ENCODE data around the gene FAM184B. TPM values are rescaled to one million over a fixed set of nuclear protein-coding genes. Genes with fewer than 3 reads are reported as not detected.
A peak's percentile ranks its signal among the peaks of the same experiment; 100 is the strongest.

Gene FAM184B
- total and polyA plus RNA-seq, 2 of the 4 experiments (the other 2 are of a cell fraction), result 0.07 to 0.18 TPM

DNA sequence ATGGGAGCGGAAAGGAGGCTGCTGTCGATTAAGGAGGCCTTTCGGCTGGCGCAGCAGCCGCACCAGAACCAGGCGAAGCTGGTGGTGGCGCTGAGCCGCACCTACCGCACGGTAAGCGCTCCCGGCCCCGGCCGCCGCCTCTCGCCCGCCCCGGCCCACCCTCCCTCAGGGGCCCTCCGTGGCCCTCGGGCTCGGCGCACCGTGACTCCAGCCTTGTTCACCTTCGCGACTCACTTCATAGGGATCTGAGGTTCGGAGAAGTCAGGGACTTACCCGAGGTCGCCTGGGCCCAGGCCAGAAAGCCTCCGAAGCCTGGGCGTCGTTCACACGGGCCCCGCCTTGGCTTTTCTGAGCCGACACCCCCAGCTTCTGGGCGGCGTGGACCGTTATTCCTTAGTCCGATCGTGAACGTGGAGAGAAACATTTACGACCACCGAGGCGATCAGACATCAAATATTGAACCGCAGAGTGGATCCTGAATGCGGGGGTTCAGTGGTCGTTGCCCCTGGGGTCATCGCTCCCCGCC is 29.7 kb upstream of the FAM184B start:
- H3K14ac ChIP-seq (replicated peaks; ENCODE audit: low read depth, low read length), result peak overlapping the region; percentile 76
- H2BK15ac ChIP-seq (ENCODE audit: low read depth, low read length), result no peak overlapping the region
- peak overlapping the region; percentile 22 for H3K56ac ChIP-seq (ENCODE audit: extremely low read depth, insufficient read depth, low read length)
- peaks cover 23% of the 10 kb centered on the region; the same call in 1 of the 2 replicates for H4K20me1 ChIP-seq (ENCODE audit: insufficient read depth, low read length)
- ChIA-PET POLR2A (ENCODE audit: unreplicated experiment) (no interaction called here), CTCF (interaction anchor here (1.3 kb wide), 1 partner anchor 262 kb away, joined by 3 read pairs; no protein-coding TSS in a partner anchor)
- in situ Hi-C loops (cut with MboI; ENCODE audit: low sequenced_read_pairs), result loop anchor here (10.0 to 25.0 kb wide), 2 partner anchors 224 to 784 kb away; partner anchors contain the start of gene LAP3
- H3K4me2 ChIP-seq (ENCODE audit: low read depth, low read length), result peak overlapping the region; percentile 98
- peak overlapping the region; percentile 76 for H4K91ac ChIP-seq (ENCODE audit: insufficient read depth, low read depth, low read length)
- H3K18ac ChIP-seq (ENCODE audit: low read depth, low read length), result 0 out of 2 replicates have a peak overlapping the region, but pooled peaks have one; percentile 24
- H4K8ac ChIP-seq (ENCODE audit: low read depth in 2 of 2, low read length in 2 of 2), result peak overlapping the region; percentile 49 to 59; a peak in 2 of 4 replicates
- BruUV-seq (replicated peaks), result no TSS peak
- intact Hi-C loops (cut with micrococcal nuclease), result loop anchor here (2.0 to 10.0 kb wide), 3 partner anchors 124 to 212 kb away; no protein-coding TSS in a partner anchor
- H3K4me3 ChIP-seq (ENCODE audit: insufficient read depth, low read depth, low read length), result peak overlapping the region; percentile 63
- peak overlapping the region; percentile 28 for H3K27ac ChIP-seq (ENCODE audit: insufficient read depth, low read length)
- peak overlapping the region; percentile 80 for H3K9ac ChIP-seq (ENCODE audit: low read depth, low read length)
- WGBS, 2 experiments (ENCODE audit: extremely low coverage in 2 of 2, insufficient read length in 1 of 2), result 0% methylated on average over 19 of the region's 48 CpGs; no CpG with 5 or more reads in 1 of the 2 experiments
- peak overlapping the region; percentile 44 for H2AK5ac ChIP-seq (ENCODE audit: low read depth, low read length)
- H3K36me3 ChIP-seq (ENCODE audit: control insufficient read depth, insufficient read depth, low read length), result no peaks in the 10 kb centered on the region
- peak overlapping the region; percentile 94 for H2AFZ ChIP-seq (replicated peaks; ENCODE audit: low read length, poor library complexity)
- peak; percentile 31 for ATAC-seq (ENCODE audit: low read depth)
- peaks cover 2% of the 10 kb centered on the region; the same call in 1 of the 2 replicates for H3K4me1 ChIP-seq (ENCODE audit: control insufficient read depth, insufficient read depth, low read length)
- TF ChIP-seq CEBPB (IDR thresholded peaks at IDR 0.05; ENCODE audit: low read depth, low read length), result no peak
- H2BK20ac ChIP-seq (ENCODE audit: low read depth, low read length), result no peak overlapping the region
- peak overlapping the region; percentile 35 for H2BK5ac ChIP-seq (ENCODE audit: low read depth, low read length, poor library complexity, severe bottlenecking)
- no peak for DNase-seq
- peak overlapping the region; percentile 82 for H3K4ac ChIP-seq (ENCODE audit: low read depth, low read length)
- H4K5ac ChIP-seq (ENCODE audit: low read depth, low read length), result no peak overlapping the region
- H3K9me1 ChIP-seq (ENCODE audit: insufficient read depth, low read length), result no peaks in the 10 kb centered on the region
- no peaks in the 10 kb centered on the region for H3K27me3 ChIP-seq (ENCODE audit: control insufficient read depth, insufficient read depth, low read length)
- peaks cover 2 to 18% of the 10 kb centered on the region in 2 experiments for H3K79me1 ChIP-seq (ENCODE audit: low read depth in 1 of 2, low read length in 2 of 2)
- dilution Hi-C loops (cut with HindIII; ENCODE audit: low sequenced_read_pairs, unreplicated experiment), result no loop called here
- H3K23ac ChIP-seq (ENCODE audit: low read depth, low read length), result peak overlapping the region; percentile 92
- 0 out of 2 replicates have a peak overlapping the region, but pooled peaks have one; percentile 33 for H2BK120ac ChIP-seq (ENCODE audit: low read depth, low read length)
- H3K9me3 ChIP-seq (ENCODE audit: control insufficient read depth, insufficient read depth, low read length), result no peaks in the 10 kb centered on the region
- peak overlapping the region; percentile 88 for H2AK9ac ChIP-seq (replicated peaks; ENCODE audit: low read depth, low read length, poor library complexity)
